NB4 (cell line): ENCODE measurements around the gene TRIP10.

Experiments used
- CTCF ChIP-seq: IDR thresholded peaks from one replicate; pipeline ENCODE4 v1.5.1; 2012; ENCODE audit warnings: low read depth, low read length
- MAX ChIP-seq: IDR thresholded peaks from 2 replicates; pipeline ENCODE4 v1.6.1; 2011; ENCODE audit warnings: low read depth, low read length
- POLR2A ChIP-seq: IDR thresholded peaks from 2 replicates; pipeline ENCODE4 v1.6.1; 2011; ENCODE audit warnings: mild to moderate bottlenecking; ENCODE audit not compliant: insufficient read length; ENCODE audit errors: extremely low read depth

DNA sequence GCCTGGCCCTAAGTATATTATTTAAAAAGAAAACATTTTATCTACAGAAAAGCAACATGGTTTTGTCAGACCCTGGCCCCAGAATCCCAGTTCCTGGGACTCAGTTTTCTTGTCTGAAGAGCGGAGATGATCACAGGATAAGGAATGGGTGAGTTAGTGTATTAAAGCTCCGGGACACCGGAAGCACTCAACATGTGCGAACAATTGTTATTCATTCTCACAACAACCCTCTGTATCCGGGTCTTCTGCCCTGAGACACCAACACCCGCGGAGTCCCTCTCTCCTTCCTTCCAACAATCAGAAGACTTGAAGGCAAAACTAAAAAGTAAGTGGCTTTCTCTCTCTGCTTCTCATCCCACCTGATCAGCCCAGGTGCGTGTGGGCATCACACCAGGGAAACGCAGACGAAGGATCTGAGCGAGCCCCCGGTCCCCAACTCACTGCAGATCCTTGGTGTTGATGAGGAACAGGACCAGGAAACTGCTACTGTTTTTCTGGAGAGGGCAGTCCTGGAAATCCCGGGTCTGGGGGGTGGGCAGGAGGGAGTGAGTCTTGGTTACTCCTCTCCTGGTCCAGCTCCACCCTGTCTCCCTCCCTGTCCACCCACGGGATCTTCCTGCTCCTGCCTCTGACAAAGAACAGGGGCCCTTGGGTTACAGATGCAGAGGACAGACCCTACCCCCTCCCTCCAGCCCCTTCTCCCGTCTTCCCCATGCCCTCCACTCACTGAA is 4.1 kb upstream of the TRIP10 start:
- no peak for TF ChIP-seq CTCF
- TF ChIP-seq MAX = no peak
- no peak for TF ChIP-seq POLR2A
